ENCODE results near the gene NELL2. TPM values are rescaled to one million over a fixed set of nuclear protein-coding genes. Genes with fewer than 3 reads are reported as not detected.

NELL2 gene
- total RNA-seq, 4 donors from 2014 or later: 4.7 to 20.5 (median 9.3) TPM

DNA sequence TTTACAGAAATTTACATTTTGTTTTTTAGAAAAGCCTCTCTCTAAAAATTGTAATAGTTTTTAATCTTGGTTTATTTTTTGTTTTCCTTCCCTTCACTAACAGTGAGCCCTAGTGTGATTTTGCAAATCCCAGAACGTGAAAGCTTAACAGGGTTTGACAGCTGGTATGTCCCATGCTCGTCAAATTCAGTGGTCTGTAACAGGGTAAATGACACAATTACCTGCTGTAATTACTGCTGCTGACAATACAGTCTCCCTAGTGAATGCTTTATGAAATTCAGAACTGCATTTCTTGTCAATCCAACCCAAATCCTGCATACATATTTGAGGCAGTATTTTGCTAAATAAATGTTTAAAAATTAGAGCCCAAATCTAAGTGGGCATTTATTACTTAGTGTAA lies 249.2 kb downstream of the NELL2 start:
- TF ChIP-seq EP300 (IDR thresholded peaks at IDR 0.05) (no peak), POLR2A (IDR thresholded peaks at IDR 0.05) (no peak), POLR2AphosphoS5 (IDR thresholded peaks at IDR 0.05) (no peak)
- TF ChIP-seq, protein P1, sequence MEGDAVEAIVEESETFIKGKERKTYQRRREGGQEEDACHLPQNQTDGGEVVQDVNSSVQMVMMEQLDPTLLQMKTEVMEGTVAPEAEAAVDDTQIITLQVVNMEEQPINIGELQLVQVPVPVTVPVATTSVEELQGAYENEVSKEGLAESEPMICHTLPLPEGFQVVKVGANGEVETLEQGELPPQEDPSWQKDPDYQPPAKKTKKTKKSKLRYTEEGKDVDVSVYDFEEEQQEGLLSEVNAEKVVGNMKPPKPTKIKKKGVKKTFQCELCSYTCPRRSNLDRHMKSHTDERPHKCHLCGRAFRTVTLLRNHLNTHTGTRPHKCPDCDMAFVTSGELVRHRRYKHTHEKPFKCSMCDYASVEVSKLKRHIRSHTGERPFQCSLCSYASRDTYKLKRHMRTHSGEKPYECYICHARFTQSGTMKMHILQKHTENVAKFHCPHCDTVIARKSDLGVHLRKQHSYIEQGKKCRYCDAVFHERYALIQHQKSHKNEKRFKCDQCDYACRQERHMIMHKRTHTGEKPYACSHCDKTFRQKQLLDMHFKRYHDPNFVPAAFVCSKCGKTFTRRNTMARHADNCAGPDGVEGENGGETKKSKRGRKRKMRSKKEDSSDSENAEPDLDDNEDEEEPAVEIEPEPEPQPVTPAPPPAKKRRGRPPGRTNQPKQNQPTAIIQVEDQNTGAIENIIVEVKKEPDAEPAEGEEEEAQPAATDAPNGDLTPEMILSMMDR (IDR thresholded peaks at IDR 0.05): no peak
- H3K27me3 ChIP-seq: no peaks in the 10 kb centered on the region
- H3K4me3 ChIP-seq: no peak overlapping the region
- 69% methylated on average over 2 of the region's 2 CpGs for WGBS
- no peaks in the 10 kb centered on the region for H3K36me3 ChIP-seq
- H3K4me1 ChIP-seq: no peaks in the 10 kb centered on the region
- H3K9me3 ChIP-seq: no peaks in the 10 kb centered on the region
- DNase-seq (ENCODE audit: low spot score in 2 of 2): no peak
- H3K27ac ChIP-seq: no peak overlapping the region

- no peak overlapping the region for H3K4me3 ChIP-seq
- no peaks in the 10 kb centered on the region for H3K36me3 ChIP-seq
- no peaks in the 10 kb centered on the region for H3K9me3 ChIP-seq
- no peak for DNase-seq (ENCODE audit: low spot score in 2 of 2)
- TF ChIP-seq, protein P1 (IDR thresholded peaks at IDR 0.05): no peak
- TF ChIP-seq EP300 (IDR thresholded peaks at IDR 0.05) (no peak), POLR2AphosphoS5 (IDR thresholded peaks at IDR 0.05) (no peak), POLR2A (IDR thresholded peaks at IDR 0.05) (no peak)
- 61% methylated on average over 5 of the region's 5 CpGs for WGBS
- no peaks in the 10 kb centered on the region for H3K27me3 ChIP-seq
- no peak overlapping the region for H3K27ac ChIP-seq
- no peaks in the 10 kb centered on the region for H3K4me1 ChIP-seq
Measured at GRCh38 chr12:44618946-44619345, 257.2 kb downstream of the NELL2 start.

- no peak for DNase-seq (ENCODE audit: low spot score in 2 of 2)
- WGBS: 67% methylated on average over 3 of the region's 3 CpGs
- Histone ChIP-seq H3K27ac (no peak overlapping the region), H3K9me3 (no peaks in the 10 kb centered on the region), H3K27me3 (no peaks in the 10 kb centered on the region), H3K36me3 (no peaks in the 10 kb centered on the region), H3K4me1 (no peaks in the 10 kb centered on the region), H3K4me3 (no peak overlapping the region)
- TF ChIP-seq, protein P1 (IDR thresholded peaks at IDR 0.05): no peak
- no peak for TF ChIP-seq POLR2AphosphoS5 (IDR thresholded peaks at IDR 0.05)
- TF ChIP-seq EP300 (IDR thresholded peaks at IDR 0.05): no peak
- TF ChIP-seq POLR2A (IDR thresholded peaks at IDR 0.05): no peak
Measured at GRCh38 chr12:44616402-44616801, 259.7 kb downstream of the NELL2 start.

GRCh38 chr12:44611538-44611937 lies 264.6 kb downstream of the NELL2 start:
- H3K4me1 ChIP-seq: no peaks in the 10 kb centered on the region
- no peaks in the 10 kb centered on the region for H3K9me3 ChIP-seq
- no peak for TF ChIP-seq EP300 (IDR thresholded peaks at IDR 0.05)
- no peak for TF ChIP-seq POLR2A (IDR thresholded peaks at IDR 0.05)
- TF ChIP-seq POLR2AphosphoS5 (IDR thresholded peaks at IDR 0.05): no peak
- TF ChIP-seq, protein P1 (IDR thresholded peaks at IDR 0.05): no peak
- H3K27me3 ChIP-seq: no peaks in the 10 kb centered on the region
- H3K4me3 ChIP-seq: no peak overlapping the region
- H3K27ac ChIP-seq: no peak overlapping the region
- no peaks in the 10 kb centered on the region for H3K36me3 ChIP-seq
- 86% methylated on average over 1 of the region's 1 CpG for WGBS
- DNase-seq (ENCODE audit: low spot score in 2 of 2): no peak

DNA sequence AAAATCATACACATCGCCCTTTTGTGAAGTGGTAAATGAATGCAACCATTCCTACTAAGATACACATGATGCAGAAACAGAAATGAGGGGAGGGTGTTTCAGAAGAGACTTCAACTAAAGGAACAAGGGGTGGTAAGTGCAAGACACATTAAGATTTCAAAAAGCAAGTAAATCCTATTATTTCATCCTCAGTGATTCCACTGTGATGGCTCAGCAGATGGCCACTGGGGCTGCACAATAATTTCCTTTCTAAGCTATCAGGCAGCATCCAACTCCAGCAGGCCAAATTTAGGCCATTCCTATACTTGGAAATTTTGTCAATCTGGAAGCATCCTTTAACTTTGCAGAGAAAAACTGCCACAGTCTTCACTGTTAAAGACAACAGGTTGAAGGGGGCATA lies 272.4 kb downstream of the NELL2 start:
- no peak for DNase-seq (ENCODE audit: low spot score in 2 of 2)
- TF ChIP-seq POLR2AphosphoS5 (IDR thresholded peaks at IDR 0.05) (no peak), POLR2A (IDR thresholded peaks at IDR 0.05) (no peak), EP300 (IDR thresholded peaks at IDR 0.05) (no peak)
- TF ChIP-seq, protein P1 (IDR thresholded peaks at IDR 0.05): no peak
- Histone ChIP-seq H3K36me3 (no peaks in the 10 kb centered on the region), H3K4me3 (no peak overlapping the region), H3K4me1 (no peaks in the 10 kb centered on the region), H3K27me3 (no peaks in the 10 kb centered on the region), H3K27ac (no peak overlapping the region), H3K9me3 (no peaks in the 10 kb centered on the region)
- WGBS: 87% methylated on average over 1 of the region's 1 CpG

Measured in suprapubic skin (tissue), 4 donors.